SK-MEL-5 (cell line): ENCODE data around the gene UGT2B17. TPM values are rescaled to one million over a fixed set of nuclear protein-coding genes. Genes with fewer than 3 reads are reported as not detected.
"Not testable (repeated sequence)": the region's sequence is repeated elsewhere in the genome, so short reads cannot be mapped to it uniquely, and the experiment has no call there.

ENCODE experiments used
- DNase-seq: peaks from one replicate; pipeline ENCODE4 v3.0.0-alpha.2; 2016; ENCODE audit warnings: low read depth, low spot score
- in situ Hi-C: cut with HindIII; loops from 2 replicates; pipeline ENCODE4 v1.10.0; 2016; ENCODE audit warnings: low sequenced_read_pairs, high pct_unique_total_duplicates, low pct_unique_long_range_greater_than_20kb
- total RNA-seq: library from RNA; depleted of rRNA; stranded (reverse); fragments of >200 nt; shearing (Covaris generic); gene quantifications from 2 replicates; pipeline ENCODE4 v1.2.3, GENCODE V29; 2014; rRNA removed

UGT2B17 gene
- total RNA-seq, 1 experiment from 2014 or later, result not detected

- DNase-seq, in situ Hi-C loops: not testable (repeated sequence)
Observed at GRCh38 chr4:68504836-68505235, 71.3 kb downstream of the UGT2B17 start.

DNA sequence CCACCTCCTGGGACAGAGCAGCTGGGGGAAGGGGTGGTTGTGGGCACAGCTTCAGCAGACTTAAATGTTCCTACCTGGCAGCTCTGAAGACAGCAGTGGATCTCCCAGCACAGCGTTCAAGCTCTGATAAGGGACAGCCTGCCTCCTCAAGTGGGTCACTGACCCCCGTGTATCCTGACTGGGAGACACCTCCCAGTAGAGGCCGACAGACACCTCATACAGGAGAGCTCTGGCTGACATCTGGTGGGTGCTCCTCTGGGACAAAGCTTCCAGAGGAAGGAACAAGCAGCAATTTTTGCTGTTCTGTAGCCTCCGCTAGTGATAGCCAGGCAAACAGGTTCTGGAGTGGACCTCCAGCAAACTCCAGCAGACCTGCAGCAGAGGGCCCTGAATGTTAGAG is 72.7 kb downstream of the UGT2B17 start:
- DNase-seq, in situ Hi-C loops: not testable (repeated sequence)

DNA sequence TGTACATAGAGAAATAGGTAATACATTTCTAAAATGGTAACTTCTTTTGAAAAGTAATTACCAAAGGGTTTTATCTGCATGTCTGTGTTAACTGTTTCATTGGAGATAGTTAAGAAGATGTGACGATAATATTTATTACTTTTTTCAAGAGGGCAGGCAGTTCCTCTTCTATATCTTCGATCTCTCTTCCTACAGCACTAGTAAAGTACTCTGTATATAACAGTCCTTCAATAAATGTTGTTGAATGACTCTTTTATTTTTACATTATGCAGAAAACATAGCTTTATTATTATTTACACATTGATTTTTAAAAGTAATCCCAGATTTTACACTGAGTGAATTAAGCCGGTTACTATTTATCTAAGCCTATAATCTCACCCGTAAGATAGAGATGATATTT is 77.1 kb downstream of the UGT2B17 start:
- in situ Hi-C loops, result no loop called here
- no peak for DNase-seq

DNA sequence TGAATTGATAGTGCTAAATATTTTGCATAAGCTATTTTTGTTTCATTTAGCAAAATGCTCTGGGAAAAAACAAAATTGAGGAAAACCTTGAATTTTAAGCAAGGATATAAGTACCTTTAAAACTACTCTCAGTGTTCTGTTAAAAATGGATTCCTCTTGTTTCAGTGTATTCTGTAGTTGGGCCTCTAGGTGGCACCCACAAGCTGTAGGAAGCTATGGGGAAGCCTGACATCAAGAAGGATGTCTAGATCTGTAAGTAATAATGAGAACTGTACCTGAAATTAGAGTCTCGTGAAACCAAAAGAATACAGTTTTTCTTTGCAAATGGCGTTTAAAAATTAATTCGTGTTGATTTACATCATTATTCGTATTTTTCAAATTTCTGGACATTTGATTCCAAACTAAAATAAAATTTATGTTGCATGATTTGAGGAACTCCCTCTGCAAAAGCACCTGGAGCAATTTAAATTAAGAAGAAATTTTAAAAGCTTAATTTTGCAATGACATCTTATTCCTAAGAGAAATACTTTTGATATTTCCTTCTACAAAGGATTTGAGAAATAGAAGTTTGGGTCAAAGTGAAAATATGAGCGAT is 77.6 kb downstream of the UGT2B17 start:
- in situ Hi-C loops, result no loop called here
- peak; percentile 70 for DNase-seq

GRCh38 chr4:68494688-68495087 is 81.4 kb downstream of the UGT2B17 start:
- DNase-seq, result no peak
- in situ Hi-C loops, result no loop called here

DNA sequence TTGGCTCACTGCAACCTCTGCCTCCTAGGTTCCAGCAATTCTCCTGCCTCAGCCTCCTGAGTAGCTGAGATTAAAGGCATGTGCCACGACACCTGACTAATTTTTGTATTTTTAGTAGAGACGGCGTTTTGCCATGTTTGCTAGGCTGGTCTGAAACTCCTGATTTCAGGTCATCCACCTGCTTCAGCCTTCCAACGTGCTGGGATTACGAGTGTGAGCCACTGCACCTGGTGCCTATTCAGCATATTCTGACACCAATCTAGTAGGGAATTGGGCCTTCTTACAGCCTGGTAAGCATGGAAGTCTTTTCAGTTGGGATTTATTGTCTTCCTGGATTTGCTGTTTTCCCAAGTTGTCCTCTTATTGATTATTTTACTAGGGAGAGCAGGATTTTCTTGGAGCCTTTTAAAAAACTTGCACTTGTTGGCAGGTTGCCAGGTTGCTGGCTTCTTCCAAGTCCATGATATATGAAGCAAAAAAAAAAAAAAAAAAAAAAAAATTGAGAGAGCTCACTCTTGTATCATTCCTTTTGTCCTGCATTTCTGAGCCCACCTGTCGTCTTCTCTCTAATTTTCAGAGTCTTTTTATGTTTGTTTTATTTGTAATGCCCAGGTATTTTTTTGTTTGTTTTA is 85.2 kb downstream of the UGT2B17 start:
- in situ Hi-C loops, result no loop called here
- peak; percentile 1 for DNase-seq

DNA sequence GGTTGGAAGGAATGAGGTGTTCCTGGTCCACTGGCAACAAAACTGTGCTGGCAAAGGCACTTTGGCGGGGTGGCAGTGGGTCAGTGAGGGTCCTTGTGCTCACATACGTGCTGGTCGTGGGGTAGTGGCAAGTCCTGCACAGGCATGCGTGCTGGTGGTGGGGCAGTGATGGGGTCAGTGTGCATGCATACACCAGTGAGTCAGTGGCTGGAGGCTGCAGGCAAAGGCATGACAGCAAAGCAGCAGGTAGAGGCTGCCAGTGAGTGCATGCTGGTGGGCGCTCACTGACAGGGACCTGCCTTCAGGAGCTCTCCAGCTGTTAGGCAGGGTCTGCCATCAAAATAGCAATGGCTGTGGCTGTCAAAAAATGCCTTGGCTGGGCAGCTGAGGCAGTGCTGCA is 86.8 kb downstream of the UGT2B17 start:
- no peak for DNase-seq
- in situ Hi-C loops, result no loop called here

Other genes with a start within 250 kb of the UGT2B17 start
- gene YTHDC1, start 226.2 kb downstream of the UGT2B17 start, total RNA-seq, result 26.9 and 28.5 TPM in 2 replicates
- gene TMPRSS11E, start 128.9 kb downstream of the UGT2B17 start, total RNA-seq, result 0.08 and 0.27 TPM in 2 replicates
- gene UGT2B15, start 94.3 kb upstream of the UGT2B17 start, total RNA-seq, result not detected in 2 replicates
- gene UGT2B10, start 239.7 kb upstream of the UGT2B17 start, total RNA-seq, result not detected in 2 replicates